SK-N-SH (cell line): Measurements from ENCODE around the gene SLC2A13. TPM values are rescaled to one million over a fixed set of nuclear protein-coding genes. Genes with fewer than 3 reads are reported as not detected.

Experiments
- CTCF ChIA-PET: fragments of 300-600, 350-600 bp; formaldehyde crosslinking; extraction: SDS; loops from one replicate; lab custom pipeline; 2021; lab: Yijun Ruan, JAX
- POLR2A ChIA-PET: fragments of 350-600 bp; sonication (Branson Sonifier 250); formaldehyde crosslinking; extraction: SDS; loops from one replicate; lab custom pipeline; 2020; ENCODE audit warnings: antibody characterized with exemption, inconsistent platforms; lab: Yijun Ruan, JAX
- DNase-seq: peaks from one replicate; pipeline ENCODE4 v3.0.0; 2012
- H2AFZ ChIP-seq: fragments of 200-600 bp; sonication (generic); 2 replicates; pipeline ENCODE4 v1.8.1; 2016; ENCODE audit warnings: antibody characterized with exemption, mild to moderate bottlenecking, low read depth
- H3F3A ChIP-seq: fragments of 200-600 bp; sonication (generic); replicated peaks from 2 replicates; pipeline ENCODE3; 2016; ENCODE audit warnings: antibody characterized with exemption, mild to moderate bottlenecking; ENCODE audit not compliant: insufficient read depth
- H3K27ac ChIP-seq, 2 experiments: fragments of 200-500 bp in 1 of 2; fragments of 200-600 bp in 1 of 2; sonication (Bioruptor generic) in 1 of 2; sonication (generic), shearing (Covaris generic) in 1 of 2; 2 replicates each; pipeline versions ENCODE4 v1.5.1 to v1.6.1; 2014 to 2016; ENCODE audit warnings: low read depth in 2 of 2, inconsistent platforms in 1 of 2, low read length in 1 of 2, mild to moderate bottlenecking in 1 of 2, mixed read lengths in 1 of 2
- H3K27me3 ChIP-seq: fragments of 200-600 bp; sonication (generic), shearing (Covaris generic); 2 replicates; pipeline ENCODE4 v1.6.1; 2016; ENCODE audit warnings: mixed run types; ENCODE audit not compliant: insufficient read depth
- H3K36me3 ChIP-seq, 2 experiments: fragments of 200-500 bp in 1 of 2; fragments of 200-600 bp in 1 of 2; sonication (Bioruptor generic) in 1 of 2; sonication (generic) in 1 of 2; replicated peaks in 1 of 2; 2 replicates each; pipeline versions ENCODE3 to v1.5.1; 2014 to 2016; ENCODE audit warnings: low read length in 1 of 2, mild to moderate bottlenecking in 1 of 2; ENCODE audit not compliant: insufficient read depth in 2 of 2, control insufficient read depth in 1 of 2
- H3K4me1 ChIP-seq, 2 experiments: fragments of 200-500 bp in 1 of 2; fragments of 200-600 bp in 1 of 2; sonication (Bioruptor generic) in 1 of 2; sonication (generic), shearing (Covaris generic) in 1 of 2; 2 replicates each; pipeline versions ENCODE4 v1.5.1 to v1.6.1; 2014 to 2016; ENCODE audit warnings: low read depth in 1 of 2, low read length in 1 of 2, mixed run types in 1 of 2; ENCODE audit not compliant: insufficient read depth in 2 of 2, control insufficient read depth in 1 of 2
- H3K4me2 ChIP-seq: fragments of 200-600 bp; sonication (generic), shearing (Covaris generic); 2 replicates; pipeline ENCODE4 v1.6.1; 2017; ENCODE audit warnings: mixed run types
- H3K4me3 ChIP-seq, 2 experiments: fragments of 200-500 bp in 1 of 2; fragments of 200-600 bp in 1 of 2; sonication (Bioruptor generic) in 1 of 2; sonication (generic), shearing (Covaris generic) in 1 of 2; 2 replicates each; pipeline versions ENCODE4 v1.5.1 to v1.8.1; 2014 to 2016; ENCODE audit warnings: low read depth in 2 of 2, inconsistent platforms in 1 of 2, low read length in 1 of 2, mild to moderate bottlenecking in 1 of 2, mixed read lengths in 1 of 2, moderate library complexity in 1 of 2
- H3K79me2 ChIP-seq: fragments of 200-600 bp; sonication (generic); 2 replicates; pipeline ENCODE4 v1.8.1; 2017; ENCODE audit warnings: mild to moderate bottlenecking; ENCODE audit not compliant: insufficient read depth
- H3K9ac ChIP-seq: fragments of 200-600 bp; sonication (generic); 2 replicates; pipeline ENCODE4 v1.6.1; 2017; ENCODE audit warnings: mixed run types
- H3K9me2 ChIP-seq: fragments of 200-600 bp; sonication (generic); 2 replicates; pipeline ENCODE4 v1.6.1; 2017; ENCODE audit warnings: mixed run types
- H3K9me3 ChIP-seq: fragments of 200-600 bp; sonication (generic); 2 replicates; pipeline ENCODE4 v1.6.1; 2017; ENCODE audit warnings: mixed run types, mild to moderate bottlenecking, moderate library complexity
- H4K20me1 ChIP-seq: fragments of 200-600 bp; sonication (generic); 2 replicates; pipeline ENCODE4 v1.6.1; 2017; ENCODE audit warnings: mild to moderate bottlenecking, mixed run types; ENCODE audit not compliant: insufficient read depth
- ELF1 ChIP-seq: IDR thresholded peaks from 2 replicates; pipeline ENCODE4 v1.4.0; 2012
- EZH2phosphoT487 ChIP-seq: fragments of 200-600 bp; sonication (generic); IDR thresholded peaks from 2 replicates; pipeline ENCODE4 v1.6.1; 2017; ENCODE audit warnings: low read depth, mixed run types, mild to moderate bottlenecking, antibody characterized with exemption, moderate library complexity, borderline replicate concordance
- FOXJ3 ChIP-seq: sonication (generic); formaldehyde crosslinking; IDR thresholded peaks from 2 replicates; pipeline ENCODE4 v1.5.1; 2020; ENCODE audit warnings: mild to moderate bottlenecking, missing genetic modification reagents
- GABPA ChIP-seq: IDR thresholded peaks from 2 replicates; pipeline ENCODE4 v1.4.0; 2012; ENCODE audit warnings: low read depth, mild to moderate bottlenecking
- GATA2 ChIP-seq: sonication (generic); formaldehyde crosslinking; IDR thresholded peaks from 2 replicates; pipeline ENCODE4 v1.5.0; 2020; ENCODE audit warnings: mild to moderate bottlenecking, missing genetic modification reagents
- MXI1 ChIP-seq: IDR thresholded peaks from 2 replicates; pipeline ENCODE4 v1.6.1; 2012; ENCODE audit warnings: mild to moderate bottlenecking, low read depth, low read length, improper control_type of control experiment
- NFIC ChIP-seq: IDR thresholded peaks from 2 replicates; pipeline ENCODE4 v1.4.0; 2012; ENCODE audit warnings: borderline replicate concordance
- NRF1 ChIP-seq: IDR thresholded peaks from 2 replicates; pipeline ENCODE4 v1.6.1; 2012; ENCODE audit warnings: low read depth, mild to moderate bottlenecking, low read length
- POLR2AphosphoS5 ChIP-seq: IDR thresholded peaks from 2 replicates; pipeline ENCODE4 v1.6.1; 2012; ENCODE audit warnings: low read depth, low read length
- RAD21 ChIP-seq: IDR thresholded peaks from 2 replicates; pipeline ENCODE4 v1.6.1; 2012; ENCODE audit warnings: mild to moderate bottlenecking, low read length
- RCOR1 ChIP-seq: fragments of 150-350 bp; IDR thresholded peaks from 2 replicates; pipeline ENCODE4 v1.6.1; 2017; ENCODE audit warnings: antibody characterized with exemption, low read length
- RFX5 ChIP-seq: IDR thresholded peaks from 2 replicates; pipeline ENCODE4 v1.6.1; 2012; ENCODE audit warnings: mild to moderate bottlenecking, improper control_type of control experiment, low read length
- RXRA ChIP-seq: IDR thresholded peaks from 2 replicates; pipeline ENCODE4 v1.4.0; 2012; ENCODE audit warnings: low read depth, mild to moderate bottlenecking, borderline replicate concordance
- TAF1 ChIP-seq: IDR thresholded peaks from 2 replicates; pipeline ENCODE4 v1.6.1; 2012; ENCODE audit warnings: low read depth, mild to moderate bottlenecking, low read length, moderate library complexity, borderline replicate concordance
- TCF12 ChIP-seq: IDR thresholded peaks from 2 replicates; pipeline ENCODE4 v1.4.0; 2012
- YY1 ChIP-seq: IDR thresholded peaks from 2 replicates; pipeline ENCODE4 v1.4.0; 2012; ENCODE audit warnings: low read depth, mild to moderate bottlenecking
- WGBS: methylation state at CpG from one replicate; pipeline ENCODE4 v1.1.6; 2017; ENCODE audit warnings: low lambda C conversion rate; 5-methylcytosine and 5-hydroxymethylcytosine counted together
- polyA plus RNA-seq, 3 experiments: library from polyadenylated mRNA; depleted of rRNA; stranded (reverse); fragments of >200 nt; gene quantifications; 2 replicates each; pipeline ENCODE4 v1.2.3, GENCODE V29; 2012
- TF ChIP-seq, protein P1 (sequence below): IDR thresholded peaks from 2 replicates; pipeline ENCODE4 v1.6.1; 2012; ENCODE audit warnings: mild to moderate bottlenecking, low read depth, low read length, moderate library complexity
- TF ChIP-seq, protein P2 (sequence below): fragments of 150-350 bp; IDR thresholded peaks from 2 replicates; pipeline ENCODE4 v1.6.1; 2017; ENCODE audit warnings: antibody characterized with exemption, low read length, low read depth, borderline replicate concordance
- TF ChIP-seq, protein P3 (sequence below): fragments of 150-350 bp; IDR thresholded peaks from 2 replicates; pipeline ENCODE4 v1.6.1; 2016; ENCODE audit warnings: mild to moderate bottlenecking, low read depth, low read length
- TF ChIP-seq, protein P4 (sequence below): IDR thresholded peaks from 2 replicates; pipeline ENCODE4; 2012

The SLC2A13 gene
- polyA plus RNA-seq, 1 of the 3 experiments (the other 2 are of a cell fraction): 0.21 TPM

DNA sequence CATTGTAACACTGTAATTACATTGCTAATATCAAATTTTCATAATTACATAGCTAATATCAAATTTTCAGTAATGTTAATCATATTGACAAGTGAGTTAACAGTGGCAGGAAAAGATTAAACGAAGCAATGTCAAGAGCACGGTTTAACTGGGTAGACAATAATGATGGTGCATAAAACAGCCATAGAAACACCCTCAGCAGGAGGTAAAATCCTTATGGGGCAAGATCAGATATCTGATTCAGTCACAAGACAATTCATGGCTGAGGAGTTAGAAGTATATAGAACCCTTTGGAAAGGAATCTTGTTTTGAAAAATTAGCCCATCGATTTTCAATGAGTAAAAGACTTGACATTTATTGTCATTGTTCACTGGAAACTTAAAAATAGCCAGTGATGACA is 190.6 kb downstream of the SLC2A13 start:
- Histone ChIP-seq H3K9me2 (no peaks in the 10 kb centered on the region), H4K20me1 (no peaks in the 10 kb centered on the region), H3K4me2 (no peak overlapping the region), H2AFZ (no peak overlapping the region), H3K9me3 (no peaks in the 10 kb centered on the region), H3K9ac (no peak overlapping the region), H3K27me3 (no peaks in the 10 kb centered on the region)
- DNase-seq: no peak
- CTCF ChIA-PET: no interaction called here
- TF ChIP-seq, protein P1, sequence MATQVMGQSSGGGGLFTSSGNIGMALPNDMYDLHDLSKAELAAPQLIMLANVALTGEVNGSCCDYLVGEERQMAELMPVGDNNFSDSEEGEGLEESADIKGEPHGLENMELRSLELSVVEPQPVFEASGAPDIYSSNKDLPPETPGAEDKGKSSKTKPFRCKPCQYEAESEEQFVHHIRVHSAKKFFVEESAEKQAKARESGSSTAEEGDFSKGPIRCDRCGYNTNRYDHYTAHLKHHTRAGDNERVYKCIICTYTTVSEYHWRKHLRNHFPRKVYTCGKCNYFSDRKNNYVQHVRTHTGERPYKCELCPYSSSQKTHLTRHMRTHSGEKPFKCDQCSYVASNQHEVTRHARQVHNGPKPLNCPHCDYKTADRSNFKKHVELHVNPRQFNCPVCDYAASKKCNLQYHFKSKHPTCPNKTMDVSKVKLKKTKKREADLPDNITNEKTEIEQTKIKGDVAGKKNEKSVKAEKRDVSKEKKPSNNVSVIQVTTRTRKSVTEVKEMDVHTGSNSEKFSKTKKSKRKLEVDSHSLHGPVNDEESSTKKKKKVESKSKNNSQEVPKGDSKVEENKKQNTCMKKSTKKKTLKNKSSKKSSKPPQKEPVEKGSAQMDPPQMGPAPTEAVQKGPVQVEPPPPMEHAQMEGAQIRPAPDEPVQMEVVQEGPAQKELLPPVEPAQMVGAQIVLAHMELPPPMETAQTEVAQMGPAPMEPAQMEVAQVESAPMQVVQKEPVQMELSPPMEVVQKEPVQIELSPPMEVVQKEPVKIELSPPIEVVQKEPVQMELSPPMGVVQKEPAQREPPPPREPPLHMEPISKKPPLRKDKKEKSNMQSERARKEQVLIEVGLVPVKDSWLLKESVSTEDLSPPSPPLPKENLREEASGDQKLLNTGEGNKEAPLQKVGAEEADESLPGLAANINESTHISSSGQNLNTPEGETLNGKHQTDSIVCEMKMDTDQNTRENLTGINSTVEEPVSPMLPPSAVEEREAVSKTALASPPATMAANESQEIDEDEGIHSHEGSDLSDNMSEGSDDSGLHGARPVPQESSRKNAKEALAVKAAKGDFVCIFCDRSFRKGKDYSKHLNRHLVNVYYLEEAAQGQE: no peak
- TF ChIP-seq EZH2phosphoT487 (no peak), YY1 (no peak), TCF12 (no peak), TAF1 (no peak), FOXJ3 (CRISPR knock-in tag) (no peak), RXRA (no peak), GABPA (no peak), NRF1 (no peak), ELF1 (no peak), RCOR1 (no peak), POLR2AphosphoS5 (no peak), NFIC (no peak), RFX5 (no peak), RAD21 (no peak), MXI1 (no peak), GATA2 (CRISPR knock-in tag) (no peak)
- TF ChIP-seq, protein P2, sequence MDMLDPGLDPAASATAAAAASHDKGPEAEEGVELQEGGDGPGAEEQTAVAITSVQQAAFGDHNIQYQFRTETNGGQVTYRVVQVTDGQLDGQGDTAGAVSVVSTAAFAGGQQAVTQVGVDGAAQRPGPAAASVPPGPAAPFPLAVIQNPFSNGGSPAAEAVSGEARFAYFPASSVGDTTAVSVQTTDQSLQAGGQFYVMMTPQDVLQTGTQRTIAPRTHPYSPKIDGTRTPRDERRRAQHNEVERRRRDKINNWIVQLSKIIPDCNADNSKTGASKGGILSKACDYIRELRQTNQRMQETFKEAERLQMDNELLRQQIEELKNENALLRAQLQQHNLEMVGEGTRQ: no peak
- TF ChIP-seq, protein P3, sequence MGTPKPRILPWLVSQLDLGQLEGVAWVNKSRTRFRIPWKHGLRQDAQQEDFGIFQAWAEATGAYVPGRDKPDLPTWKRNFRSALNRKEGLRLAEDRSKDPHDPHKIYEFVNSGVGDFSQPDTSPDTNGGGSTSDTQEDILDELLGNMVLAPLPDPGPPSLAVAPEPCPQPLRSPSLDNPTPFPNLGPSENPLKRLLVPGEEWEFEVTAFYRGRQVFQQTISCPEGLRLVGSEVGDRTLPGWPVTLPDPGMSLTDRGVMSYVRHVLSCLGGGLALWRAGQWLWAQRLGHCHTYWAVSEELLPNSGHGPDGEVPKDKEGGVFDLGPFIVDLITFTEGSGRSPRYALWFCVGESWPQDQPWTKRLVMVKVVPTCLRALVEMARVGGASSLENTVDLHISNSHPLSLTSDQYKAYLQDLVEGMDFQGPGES: no peak
- TF ChIP-seq, protein P4, sequence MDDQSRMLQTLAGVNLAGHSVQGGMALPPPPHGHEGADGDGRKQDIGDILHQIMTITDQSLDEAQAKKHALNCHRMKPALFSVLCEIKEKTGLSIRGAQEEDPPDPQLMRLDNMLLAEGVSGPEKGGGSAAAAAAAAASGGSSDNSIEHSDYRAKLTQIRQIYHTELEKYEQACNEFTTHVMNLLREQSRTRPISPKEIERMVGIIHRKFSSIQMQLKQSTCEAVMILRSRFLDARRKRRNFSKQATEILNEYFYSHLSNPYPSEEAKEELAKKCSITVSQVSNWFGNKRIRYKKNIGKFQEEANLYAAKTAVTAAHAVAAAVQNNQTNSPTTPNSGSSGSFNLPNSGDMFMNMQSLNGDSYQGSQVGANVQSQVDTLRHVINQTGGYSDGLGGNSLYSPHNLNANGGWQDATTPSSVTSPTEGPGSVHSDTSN: no peak
- TF ChIP-seq, all 33 proteins: peak for 0
- Histone ChIP-seq H3K4me3 (no peak overlapping the region), H3F3A (no peaks in the 10 kb centered on the region), H3K79me2 (no peaks in the 10 kb centered on the region), H3K27ac (no peak overlapping the region), H3K4me1 (no peaks in the 10 kb centered on the region), H3K36me3 (no peaks in the 10 kb centered on the region)
- POLR2A ChIA-PET: no interaction called here
- 51% methylated on average over 3 of the region's 3 CpGs for WGBS
